ENCODE measurements around the gene ULK1.
"Not testable (repeated sequence)": the region's sequence is repeated elsewhere in the genome, so short reads cannot be mapped to it uniquely, and the experiment has no call there.

Gene ULK1

GRCh38 chr12:131862600-131862993, 31.8 kb upstream of the ULK1 start:
- DNase-seq = no peak

- DNase-seq = no peak
Observed at GRCh38 chr12:131862994-131863710, 31.3 kb upstream of the ULK1 start.

- no peak for DNase-seq
Observed at GRCh38 chr12:131863711-131864396, 30.6 kb upstream of the ULK1 start.

- no peak for DNase-seq
Observed at GRCh38 chr12:131864469-131864868, 30.0 kb upstream of the ULK1 start.

GRCh38 chr12:131865180-131865875, 29.1 kb upstream of the ULK1 start:
- no peak for DNase-seq

- no peak for DNase-seq
Observed at GRCh38 chr12:131867471-131867870, 27.0 kb upstream of the ULK1 start.

GRCh38 chr12:131867891-131868675, 26.3 kb upstream of the ULK1 start:
- DNase-seq = no peak

- DNase-seq = no peak
Observed at GRCh38 chr12:131869871-131870418, 24.5 kb upstream of the ULK1 start.

- no peak for DNase-seq
Observed at GRCh38 chr12:131871677-131872076, 22.7 kb upstream of the ULK1 start.

GRCh38 chr12:131872154-131873051, 22.0 kb upstream of the ULK1 start:
- no peak for DNase-seq

- no peak for DNase-seq
Observed at GRCh38 chr12:131873293-131873692, 21.1 kb upstream of the ULK1 start.

GRCh38 chr12:131874972-131875371, 19.4 kb upstream of the ULK1 start:
- DNase-seq = not testable (repeated sequence)

- not testable (repeated sequence) for DNase-seq
Observed at GRCh38 chr12:131877216-131877615, 17.2 kb upstream of the ULK1 start.

GRCh38 chr12:131878436-131878835, 16.0 kb upstream of the ULK1 start:
- DNase-seq = not testable (repeated sequence)

GRCh38 chr12:131882804-131883520, 11.5 kb upstream of the ULK1 start:
- DNase-seq = no peak

- no peak for DNase-seq
Observed at GRCh38 chr12:131883521-131883900, 10.9 kb upstream of the ULK1 start.

GRCh38 chr12:131885076-131885475, 9.3 kb upstream of the ULK1 start:
- not testable (repeated sequence) for DNase-seq

- DNase-seq = no peak
Observed at GRCh38 chr12:131885543-131886057, 8.8 kb upstream of the ULK1 start.

- not testable (repeated sequence) for DNase-seq
Observed at GRCh38 chr12:131891722-131892121, 2.7 kb upstream of the ULK1 start.

- DNase-seq = no peak
Observed at GRCh38 chr12:131892711-131893604, 1.5 kb upstream of the ULK1 start.
